ENCODE data around the gene SS18L1. TPM values are rescaled to one million over a fixed set of nuclear protein-coding genes. Genes with fewer than 3 reads are reported as not detected.

Gene SS18L1
- total RNA-seq, 2 experiments from 2014 or later, result 17.0 to 17.7 TPM

DNA sequence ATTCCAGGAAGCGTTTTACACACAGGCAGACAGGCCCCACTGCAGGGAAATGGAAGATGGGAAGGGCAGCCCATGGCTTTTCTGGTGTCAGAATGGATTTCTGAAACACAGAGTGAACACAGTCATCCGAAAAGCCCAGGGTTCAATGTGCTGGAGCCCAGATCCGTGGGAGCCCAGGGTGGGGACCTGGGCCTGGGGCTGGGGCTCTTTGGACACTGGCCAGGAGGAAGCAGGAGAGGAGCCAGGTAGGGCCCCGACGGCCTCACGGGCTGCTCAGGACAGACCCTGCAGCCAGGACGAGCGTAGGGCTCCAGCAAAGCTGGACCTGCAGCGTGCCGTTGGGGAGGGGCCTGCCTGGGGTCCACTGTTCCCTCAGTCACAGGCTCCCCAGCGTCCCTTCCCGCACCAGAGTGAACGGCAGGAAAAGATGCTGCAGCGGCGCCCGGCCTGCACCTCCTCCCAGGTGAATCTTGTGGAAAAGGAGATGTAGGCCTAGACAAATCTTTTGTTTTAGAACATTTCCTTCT is 45.6 kb upstream of the SS18L1 start:
- intact Hi-C loops (cut with micrococcal nuclease; ENCODE audit: unreplicated experiment), result no loop called here
- POLR2A ChIA-PET, result no interaction called here
- Histone ChIP-seq H3K9me3 (ENCODE audit: low read length) (no peaks in the 10 kb centered on the region), H3K4me1 (ENCODE audit: insufficient read depth, low read length, poor library complexity, severe bottlenecking) (no peaks in the 10 kb centered on the region), H2AFZ (ENCODE audit: low read length) (no peak overlapping the region), H3K4me3 (ENCODE audit: low read depth, low read length, poor library complexity, severe bottlenecking) (no peak overlapping the region), H3K9me2 (ENCODE audit: insufficient read depth, low read length) (no peaks in the 10 kb centered on the region), H3K79me2 (ENCODE audit: insufficient read depth, low read depth, low read length) (no peaks in the 10 kb centered on the region), H4K20me1 (ENCODE audit: insufficient read depth, low read length) (no peaks in the 10 kb centered on the region), H3K27ac (ENCODE audit: low read depth, low read length, poor library complexity, severe bottlenecking) (no peak overlapping the region), H3K36me3 (ENCODE audit: insufficient read depth, low read length) (no peaks in the 10 kb centered on the region), H3K4me2 (ENCODE audit: low read length) (no peak overlapping the region)
- CTCF ChIA-PET (ENCODE audit: unreplicated experiment), result interaction anchor here (0.5 kb wide), 1 partner anchor 114 kb away, joined by 3 read pairs; no protein-coding TSS in a partner anchor
- TF ChIP-seq, protein P1, sequence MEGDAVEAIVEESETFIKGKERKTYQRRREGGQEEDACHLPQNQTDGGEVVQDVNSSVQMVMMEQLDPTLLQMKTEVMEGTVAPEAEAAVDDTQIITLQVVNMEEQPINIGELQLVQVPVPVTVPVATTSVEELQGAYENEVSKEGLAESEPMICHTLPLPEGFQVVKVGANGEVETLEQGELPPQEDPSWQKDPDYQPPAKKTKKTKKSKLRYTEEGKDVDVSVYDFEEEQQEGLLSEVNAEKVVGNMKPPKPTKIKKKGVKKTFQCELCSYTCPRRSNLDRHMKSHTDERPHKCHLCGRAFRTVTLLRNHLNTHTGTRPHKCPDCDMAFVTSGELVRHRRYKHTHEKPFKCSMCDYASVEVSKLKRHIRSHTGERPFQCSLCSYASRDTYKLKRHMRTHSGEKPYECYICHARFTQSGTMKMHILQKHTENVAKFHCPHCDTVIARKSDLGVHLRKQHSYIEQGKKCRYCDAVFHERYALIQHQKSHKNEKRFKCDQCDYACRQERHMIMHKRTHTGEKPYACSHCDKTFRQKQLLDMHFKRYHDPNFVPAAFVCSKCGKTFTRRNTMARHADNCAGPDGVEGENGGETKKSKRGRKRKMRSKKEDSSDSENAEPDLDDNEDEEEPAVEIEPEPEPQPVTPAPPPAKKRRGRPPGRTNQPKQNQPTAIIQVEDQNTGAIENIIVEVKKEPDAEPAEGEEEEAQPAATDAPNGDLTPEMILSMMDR (conservative IDR thresholded peaks at IDR 0.05; ENCODE audit: low read length), result no peak
- TF ChIP-seq EZH2phosphoT487 (IDR thresholded peaks at IDR 0.05; ENCODE audit: borderline replicate concordance, low read depth, low read length), result no peak
- DNase-seq (ENCODE audit: low spot score), result no peak
- BruUV-seq (replicated peaks), result no TSS peak

DNA sequence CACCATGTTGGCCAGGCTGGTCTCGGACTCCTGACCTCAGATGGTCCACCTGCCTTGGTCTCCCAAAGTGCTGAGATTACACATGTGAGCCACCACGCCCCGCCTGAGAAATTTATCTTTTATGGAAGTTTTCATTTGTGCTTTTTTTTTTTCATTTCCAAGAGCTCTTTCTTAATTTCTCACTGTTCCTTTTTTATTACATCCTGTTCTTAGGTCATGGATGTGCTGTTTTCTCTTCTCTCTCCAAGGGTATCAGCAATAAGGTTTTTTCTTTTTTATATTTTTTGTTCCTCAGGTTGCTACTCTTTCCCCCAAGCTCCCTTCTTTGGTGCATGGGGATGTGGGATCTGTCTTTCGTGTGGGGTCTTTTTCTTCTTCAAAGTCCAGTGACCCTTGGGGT is 42.5 kb upstream of the SS18L1 start:
- no peaks in the 10 kb centered on the region for H3K9me3 ChIP-seq (ENCODE audit: low read length)
- no TSS peak for BruUV-seq (replicated peaks)
- no peak for DNase-seq (ENCODE audit: low spot score)
- ChIA-PET CTCF (ENCODE audit: unreplicated experiment) (no interaction called here), POLR2A (interaction anchor here (0.7 to 1.2 kb wide), 2 partner anchors 34 to 97 kb away, joined by 3 to 8 read pairs; no protein-coding TSS in a partner anchor)
- no peak overlapping the region for H3K4me3 ChIP-seq (ENCODE audit: low read depth, low read length, poor library complexity, severe bottlenecking)
- no peaks in the 10 kb centered on the region for H3K36me3 ChIP-seq (ENCODE audit: insufficient read depth, low read length)
- no peaks in the 10 kb centered on the region for H3K4me1 ChIP-seq (ENCODE audit: insufficient read depth, low read length, poor library complexity, severe bottlenecking)
- no peak overlapping the region for H3K4me2 ChIP-seq (ENCODE audit: low read length)
- no peaks in the 10 kb centered on the region for H3K9me2 ChIP-seq (ENCODE audit: insufficient read depth, low read length)
- H4K20me1 ChIP-seq (ENCODE audit: insufficient read depth, low read length), result no peaks in the 10 kb centered on the region
- no peak overlapping the region for H2AFZ ChIP-seq (ENCODE audit: low read length)
- H3K79me2 ChIP-seq (ENCODE audit: insufficient read depth, low read depth, low read length), result no peaks in the 10 kb centered on the region
- H3K27ac ChIP-seq (ENCODE audit: low read depth, low read length, poor library complexity, severe bottlenecking), result no peak overlapping the region
- intact Hi-C loops (cut with micrococcal nuclease; ENCODE audit: unreplicated experiment), result no loop called here
- TF ChIP-seq, protein P1 (conservative IDR thresholded peaks at IDR 0.05; ENCODE audit: low read length), result no peak
- no peak for TF ChIP-seq EZH2phosphoT487 (IDR thresholded peaks at IDR 0.05; ENCODE audit: borderline replicate concordance, low read depth, low read length)

DNA sequence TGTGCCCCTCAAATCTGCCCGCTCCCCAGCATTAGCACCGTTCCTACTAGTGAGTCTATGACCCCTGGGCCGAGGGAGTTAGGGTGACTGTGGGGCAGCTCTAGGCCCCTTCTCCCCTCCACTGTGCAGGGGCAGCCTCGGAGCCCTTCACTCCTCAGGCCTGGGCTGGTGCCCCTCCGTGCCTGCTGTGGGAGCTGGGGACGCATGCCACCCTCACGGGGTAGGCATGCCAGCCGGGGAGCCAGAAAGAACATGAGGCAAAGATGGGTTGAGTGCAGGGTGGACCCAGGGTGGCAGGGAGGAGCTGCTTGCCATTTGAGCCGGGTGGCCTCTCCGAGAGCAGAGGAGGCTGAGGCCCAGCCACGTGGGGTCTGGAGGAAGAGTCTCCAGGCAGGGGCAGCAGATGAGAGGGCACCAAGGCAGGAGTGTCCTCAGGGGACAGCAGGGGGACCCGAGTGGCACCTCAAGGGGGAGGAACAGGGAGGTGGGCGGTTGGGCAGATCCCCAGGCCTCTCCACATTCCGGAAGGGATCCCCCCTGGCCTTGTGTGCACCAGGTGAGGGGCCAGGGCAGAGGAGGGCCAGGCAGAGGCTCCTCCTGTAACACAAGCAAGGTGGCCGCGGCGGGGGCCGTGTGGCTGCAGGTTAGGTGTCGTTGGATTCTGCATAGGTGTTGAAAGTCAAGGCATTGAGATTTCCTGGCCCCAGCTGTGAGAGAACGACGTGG is 39.9 kb upstream of the SS18L1 start:
- H3K9me2 ChIP-seq (ENCODE audit: insufficient read depth, low read length), result no peaks in the 10 kb centered on the region
- H2AFZ ChIP-seq (ENCODE audit: low read length), result no peak overlapping the region
- H3K36me3 ChIP-seq (ENCODE audit: insufficient read depth, low read length), result no peaks in the 10 kb centered on the region
- H4K20me1 ChIP-seq (ENCODE audit: insufficient read depth, low read length), result no peaks in the 10 kb centered on the region
- DNase-seq (ENCODE audit: low spot score), result no peak
- peaks cover 2% of the 10 kb centered on the region; the same call in 1 of the 2 replicates for H3K9me3 ChIP-seq (ENCODE audit: low read length)
- no peaks in the 10 kb centered on the region for H3K79me2 ChIP-seq (ENCODE audit: insufficient read depth, low read depth, low read length)
- ChIA-PET POLR2A (interaction anchor here (0.6 kb wide), 2 partner anchors 12 to 1040 kb away, joined by 3 read pairs; no protein-coding TSS in a partner anchor), CTCF (ENCODE audit: unreplicated experiment) (interaction anchor here (0.6 kb wide), 1 partner anchor 136 kb away, joined by 11 read pairs; no protein-coding TSS in a partner anchor)
- intact Hi-C loops (cut with micrococcal nuclease; ENCODE audit: unreplicated experiment), result no loop called here
- H3K4me3 ChIP-seq (ENCODE audit: low read depth, low read length, poor library complexity, severe bottlenecking), result no peak overlapping the region
- no TSS peak for BruUV-seq (replicated peaks)
- H3K27ac ChIP-seq (ENCODE audit: low read depth, low read length, poor library complexity, severe bottlenecking), result no peak overlapping the region
- TF ChIP-seq, protein P1 (conservative IDR thresholded peaks at IDR 0.05; ENCODE audit: low read length), result no peak
- no peak for TF ChIP-seq EZH2phosphoT487 (IDR thresholded peaks at IDR 0.05; ENCODE audit: borderline replicate concordance, low read depth, low read length)
- H3K4me2 ChIP-seq (ENCODE audit: low read length), result no peak overlapping the region
- no peaks in the 10 kb centered on the region for H3K4me1 ChIP-seq (ENCODE audit: insufficient read depth, low read length, poor library complexity, severe bottlenecking)

All from OCI-LY7 (cell line).